Nephron (organoid): ENCODE data around the gene VOPP1.
A peak's percentile ranks its signal among the peaks of the same experiment; 100 is the strongest.

Experiments
- H3K27ac Mint-ChIP-seq, 3 experiments: 2 replicates each; pipeline ENCODE4 v1.8.0; 2020; ENCODE audit warnings: mixed read lengths in 3 of 3, mild to moderate bottlenecking in 2 of 3, moderate library complexity in 1 of 3
- H3K27me3 Mint-ChIP-seq: 2 replicates; pipeline ENCODE4 v1.8.0; 2021; ENCODE audit warnings: low read depth, mild to moderate bottlenecking, moderate library complexity, mixed read lengths
- H3K36me3 Mint-ChIP-seq: 2 replicates; pipeline ENCODE4 v1.8.0; 2020; ENCODE audit warnings: low read depth, mixed read lengths
- H3K4me1 Mint-ChIP-seq: 2 replicates; pipeline ENCODE4 v1.8.0; 2020; ENCODE audit warnings: mixed read lengths
- H3K4me3 Mint-ChIP-seq, 3 experiments: 2 replicates each; pipeline ENCODE4 v1.8.0; 2020; ENCODE audit warnings: mild to moderate bottlenecking in 3 of 3, mixed read lengths in 3 of 3, moderate library complexity in 2 of 3
- H3K9me3 Mint-ChIP-seq: 2 replicates; pipeline ENCODE4 v1.8.0; 2020; ENCODE audit warnings: mixed read lengths
- CTCF ChIP-seq, 3 experiments: fragments of 200-600 bp; sonication (generic); IDR thresholded peaks; one replicate each; pipeline ENCODE4 v1.5.0; 2021; ENCODE audit warnings: antibody characterized with exemption in 3 of 3; ENCODE audit not compliant: unreplicated experiment in 3 of 3

Gene VOPP1

GRCh38 chr7:55569269-55569663 is 3.0 kb downstream of the VOPP1 start:
- no peak for TF ChIP-seq CTCF (IDR thresholded peaks at IDR 0.05; ENCODE audit: unreplicated experiment in 3 of 3)
- peaks cover 53% of the 10 kb centered on the region for H3K4me1 Mint-ChIP-seq
- H3K27ac Mint-ChIP-seq: peak overlapping the region; percentile 75 to 86 (median 83)
- no peaks in the 10 kb centered on the region for H3K9me3 Mint-ChIP-seq
- H3K4me3 Mint-ChIP-seq: peak overlapping the region; percentile 51 to 81 (median 68)
- H3K27me3 Mint-ChIP-seq: no peaks in the 10 kb centered on the region
- no peaks in the 10 kb centered on the region for H3K36me3 Mint-ChIP-seq

- Mint-ChIP-seq H3K27ac (peak overlapping the region; percentile 75 to 86 (median 83)), H3K9me3 (no peaks in the 10 kb centered on the region), H3K4me3 (peak overlapping the region; percentile 51 to 81 (median 68)), H3K4me1 (peaks cover 48% of the 10 kb centered on the region), H3K27me3 (no peaks in the 10 kb centered on the region), H3K36me3 (no peaks in the 10 kb centered on the region)
- TF ChIP-seq CTCF (IDR thresholded peaks at IDR 0.05; ENCODE audit: unreplicated experiment in 3 of 3): no peak
These were observed 3.6 kb downstream of the VOPP1 start for GRCh38 chr7:55568613-55569268.

DNA sequence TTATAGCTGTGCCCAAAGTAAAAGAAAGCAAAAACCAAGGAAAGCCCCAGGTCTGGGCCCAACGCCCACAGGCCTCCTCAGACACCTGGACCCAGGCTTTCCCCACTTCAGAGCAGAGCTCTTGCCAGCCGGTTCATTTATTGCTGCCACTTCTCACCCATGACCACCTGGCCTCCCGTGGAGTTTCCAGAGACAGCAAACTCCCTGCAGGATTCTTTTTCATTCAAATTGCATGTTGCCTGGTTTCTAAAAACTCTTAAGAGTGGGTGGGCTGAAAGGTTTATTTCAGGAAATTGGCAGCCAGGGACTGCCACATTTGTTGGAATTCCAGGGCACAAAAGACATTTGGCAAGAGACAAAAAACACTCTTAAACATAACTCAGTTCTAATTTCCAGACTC is 4.7 kb downstream of the VOPP1 start:
- no peaks in the 10 kb centered on the region for H3K36me3 Mint-ChIP-seq
- H3K4me3 Mint-ChIP-seq: peak overlapping the region in 1 of 3 experiments; percentile 52
- H3K4me1 Mint-ChIP-seq: peaks cover 38% of the 10 kb centered on the region
- no peaks in the 10 kb centered on the region for H3K9me3 Mint-ChIP-seq
- TF ChIP-seq CTCF (IDR thresholded peaks at IDR 0.05; ENCODE audit: unreplicated experiment in 3 of 3): no peak
- H3K27me3 Mint-ChIP-seq: no peaks in the 10 kb centered on the region
- H3K27ac Mint-ChIP-seq: peak overlapping the region; percentile 19 to 58 (median 37)

DNA sequence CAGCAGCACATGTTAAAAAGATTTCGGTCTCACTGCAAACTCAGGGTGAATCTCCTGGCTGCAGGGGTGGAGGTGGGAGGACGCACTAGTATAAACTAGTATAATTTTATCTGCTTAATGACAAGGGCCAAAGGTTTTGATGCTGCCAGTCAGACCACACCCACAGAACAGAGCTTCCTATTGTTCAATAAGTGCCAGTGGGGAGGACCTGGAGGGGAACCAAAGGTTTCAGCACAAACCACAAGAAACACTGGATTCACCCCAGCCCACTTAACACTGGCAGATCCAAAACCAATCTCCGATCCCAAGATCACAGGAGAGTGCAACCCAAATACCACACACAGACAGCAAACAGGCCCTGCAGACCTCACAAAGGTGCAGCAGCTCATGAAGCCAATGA is 6.6 kb downstream of the VOPP1 start:
- TF ChIP-seq CTCF (IDR thresholded peaks at IDR 0.05; ENCODE audit: unreplicated experiment in 3 of 3): no peak
- Mint-ChIP-seq H3K36me3 (no peaks in the 10 kb centered on the region), H3K27me3 (no peaks in the 10 kb centered on the region), H3K4me1 (peaks cover 34% of the 10 kb centered on the region), H3K4me3 (peak overlapping the region in 1 of 3 experiments; percentile 20), H3K9me3 (no peaks in the 10 kb centered on the region), H3K27ac (peak overlapping the region in 1 of 3 experiments; percentile 19)

DNA sequence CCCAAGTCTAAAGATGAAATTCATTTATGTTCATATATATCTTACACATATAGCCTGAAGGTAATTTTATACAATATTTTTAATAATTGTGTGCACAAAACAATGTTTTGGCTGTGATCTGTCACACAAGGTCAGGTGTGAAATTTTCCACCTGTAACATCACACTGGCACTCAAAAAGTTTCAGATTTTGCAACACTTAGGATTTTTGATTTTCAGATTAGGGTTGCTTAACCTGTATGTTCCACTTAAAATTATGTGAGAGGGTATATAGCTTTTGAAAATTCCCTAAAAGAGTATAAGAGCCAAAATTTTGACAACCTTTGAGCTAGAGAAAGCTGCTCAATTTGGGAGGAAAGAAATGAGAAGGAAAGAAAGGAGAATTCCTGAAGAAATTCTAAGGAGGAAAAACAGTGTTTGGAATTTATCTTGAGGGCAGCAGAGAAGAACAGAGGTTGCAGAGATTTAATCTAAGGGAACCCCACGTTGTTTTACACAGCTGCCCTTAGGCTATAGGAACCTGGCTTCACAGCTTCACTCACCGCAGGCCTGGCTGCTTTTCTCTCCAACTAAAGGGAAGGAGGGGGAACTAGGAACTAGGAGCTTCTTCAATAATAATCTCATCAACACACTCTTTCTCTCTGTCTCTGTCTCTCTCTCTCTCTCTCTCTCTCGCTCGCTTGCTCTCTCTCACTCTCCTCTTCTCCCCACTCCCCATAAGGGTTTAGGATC is 8.5 kb downstream of the VOPP1 start:
- TF ChIP-seq CTCF (IDR thresholded peaks at IDR 0.05; ENCODE audit: unreplicated experiment in 3 of 3): no peak
- H3K9me3 Mint-ChIP-seq: no peaks in the 10 kb centered on the region

More for the DNA sequence above, 8.5 kb downstream of the VOPP1 start:
- Mint-ChIP-seq H3K4me3 (no peak overlapping the region), H3K27ac (no peak overlapping the region), H3K36me3 (no peaks in the 10 kb centered on the region), H3K4me1 (peaks cover 19% of the 10 kb centered on the region), H3K27me3 (no peaks in the 10 kb centered on the region)
